ACC112 (cell line): Measurements from ENCODE around the gene MRPS30.
"Not testable (repeated sequence)": the region's sequence is repeated elsewhere in the genome, so short reads cannot be mapped to it uniquely, and the experiment has no call there.

Experiments
- H2AFZ ChIP-seq: fragments of 200-600 bp; sonication (generic); one replicate; pipeline ENCODE4 v1.6.0; 2017; ENCODE audit warnings: antibody characterized with exemption, low read length; ENCODE audit not compliant: unreplicated experiment
- H3K27ac ChIP-seq: fragments of 200-600 bp; sonication (generic); 2 replicates; pipeline ENCODE4 v1.5.1; 2014; ENCODE audit warnings: low read depth, mild to moderate bottlenecking, antibody characterized with exemption, low read length, moderate library complexity
- H3K27me3 ChIP-seq: fragments of 200-600 bp; sonication (generic); 2 replicates; pipeline ENCODE4 v1.6.1; 2014; ENCODE audit warnings: mild to moderate bottlenecking, antibody characterized with exemption, low read length, moderate library complexity, mixed read lengths; ENCODE audit not compliant: insufficient read depth
- H3K36me3 ChIP-seq: fragments of 200-600 bp; sonication (generic); 2 replicates; pipeline ENCODE4 v1.6.1; 2016; ENCODE audit warnings: mild to moderate bottlenecking, antibody characterized with exemption, low read length, moderate library complexity, mixed read lengths; ENCODE audit not compliant: insufficient read depth
- H3K4me1 ChIP-seq: fragments of 200-600 bp; sonication (generic); one replicate; pipeline ENCODE4 v1.6.1; 2016; ENCODE audit warnings: low read length, mixed read lengths; ENCODE audit not compliant: insufficient read depth, unreplicated experiment, control insufficient read depth
- H3K4me3 ChIP-seq: fragments of 200-600 bp; sonication (generic); 2 replicates; pipeline ENCODE4 v1.5.1; 2014; ENCODE audit warnings: mild to moderate bottlenecking, low read depth, low read length
- H3K79me2 ChIP-seq: fragments of 200-600 bp; sonication (generic); one replicate; pipeline ENCODE4 v1.6.0; 2016; ENCODE audit warnings: low read length; ENCODE audit not compliant: control insufficient read depth, unreplicated experiment, insufficient read depth

The MRPS30 gene

GRCh38 chr5:44821164-44821563, 12.4 kb downstream of the MRPS30 start:
- no peaks in the 10 kb centered on the region for H3K4me1 ChIP-seq

GRCh38 chr5:44824662-44825061, 15.9 kb downstream of the MRPS30 start:
- H3K36me3 ChIP-seq = peaks cover 14% of the 10 kb centered on the region
- H3K4me1 ChIP-seq, H3K27ac ChIP-seq, H3K4me3 ChIP-seq, H2AFZ ChIP-seq, H3K79me2 ChIP-seq, H3K27me3 ChIP-seq: not testable (repeated sequence)

More at GRCh38 chr5:44821164-44821563, 12.4 kb downstream of the MRPS30 start:
- Histone ChIP-seq H3K4me3 (no peak overlapping the region), H3K27ac (no peak overlapping the region), H3K79me2 (no peaks in the 10 kb centered on the region), H2AFZ (no peak overlapping the region), H3K27me3 (no peaks in the 10 kb centered on the region), H3K36me3 (peaks cover 22% of the 10 kb centered on the region)

GRCh38 chr5:44827681-44828080, 18.9 kb downstream of the MRPS30 start:
- H3K27me3 ChIP-seq = no peaks in the 10 kb centered on the region

GRCh38 chr5:44828719-44829118, 20.0 kb downstream of the MRPS30 start:
- Histone ChIP-seq H3K36me3 (peaks cover 4% of the 10 kb centered on the region; the same call in 1 of the 2 replicates), H3K4me1 (no peaks in the 10 kb centered on the region), H3K27me3 (no peaks in the 10 kb centered on the region), H2AFZ (no peak overlapping the region), H3K27ac (no peak overlapping the region), H3K79me2 (no peaks in the 10 kb centered on the region), H3K4me3 (no peak overlapping the region)

More at GRCh38 chr5:44827681-44828080, 18.9 kb downstream of the MRPS30 start:
- Histone ChIP-seq H2AFZ (no peak overlapping the region), H3K27ac (no peak overlapping the region), H3K36me3 (peaks cover 7% of the 10 kb centered on the region), H3K79me2 (no peaks in the 10 kb centered on the region), H3K4me1 (no peaks in the 10 kb centered on the region), H3K4me3 (no peak overlapping the region)

- Histone ChIP-seq H3K36me3 (no peaks in the 10 kb centered on the region), H3K4me3 (no peak overlapping the region), H3K27me3 (no peaks in the 10 kb centered on the region), H2AFZ (no peak overlapping the region), H3K27ac (no peak overlapping the region), H3K79me2 (no peaks in the 10 kb centered on the region), H3K4me1 (no peaks in the 10 kb centered on the region)
Measured at GRCh38 chr5:44830951-44831350, 22.2 kb downstream of the MRPS30 start.

- Histone ChIP-seq H3K4me1 (no peaks in the 10 kb centered on the region), H3K27ac (no peak overlapping the region), H3K79me2 (no peaks in the 10 kb centered on the region), H3K4me3 (no peak overlapping the region), H3K36me3 (no peaks in the 10 kb centered on the region), H2AFZ (no peak overlapping the region), H3K27me3 (no peaks in the 10 kb centered on the region)
Measured at GRCh38 chr5:44833249-44833648, 24.5 kb downstream of the MRPS30 start.

GRCh38 chr5:44835693-44836092, 26.9 kb downstream of the MRPS30 start:
- H2AFZ ChIP-seq = no peak overlapping the region
- H3K79me2 ChIP-seq = no peaks in the 10 kb centered on the region

GRCh38 chr5:44839018-44839681, 30.4 kb downstream of the MRPS30 start:
- H3K79me2 ChIP-seq = no peaks in the 10 kb centered on the region
- no peak overlapping the region for H2AFZ ChIP-seq
- H3K27ac ChIP-seq = no peak overlapping the region
- no peak overlapping the region for H3K4me3 ChIP-seq
- H3K36me3 ChIP-seq = no peaks in the 10 kb centered on the region
- H3K27me3 ChIP-seq = no peaks in the 10 kb centered on the region
- H3K4me1 ChIP-seq = no peaks in the 10 kb centered on the region

More at GRCh38 chr5:44835693-44836092, 26.9 kb downstream of the MRPS30 start:
- H3K36me3 ChIP-seq = no peaks in the 10 kb centered on the region
- no peaks in the 10 kb centered on the region for H3K27me3 ChIP-seq
- no peak overlapping the region for H3K27ac ChIP-seq
- H3K4me3 ChIP-seq = no peak overlapping the region
- H3K4me1 ChIP-seq = no peaks in the 10 kb centered on the region

GRCh38 chr5:44842496-44843282, 33.9 kb downstream of the MRPS30 start:
- H3K4me3 ChIP-seq = no peak overlapping the region
- no peaks in the 10 kb centered on the region for H3K27me3 ChIP-seq
- H2AFZ ChIP-seq = no peak overlapping the region
- H3K79me2 ChIP-seq = no peaks in the 10 kb centered on the region
- no peak overlapping the region for H3K27ac ChIP-seq
- no peaks in the 10 kb centered on the region for H3K36me3 ChIP-seq
- H3K4me1 ChIP-seq = no peaks in the 10 kb centered on the region

- no peaks in the 10 kb centered on the region for H3K27me3 ChIP-seq
- H2AFZ ChIP-seq = no peak overlapping the region
- H3K36me3 ChIP-seq = no peaks in the 10 kb centered on the region
- no peak overlapping the region for H3K27ac ChIP-seq
- H3K4me3 ChIP-seq = no peak overlapping the region
- H3K4me1 ChIP-seq = no peaks in the 10 kb centered on the region
- no peaks in the 10 kb centered on the region for H3K79me2 ChIP-seq
Measured at GRCh38 chr5:44844744-44845143, 36.0 kb downstream of the MRPS30 start.

- Histone ChIP-seq H3K4me1 (no peaks in the 10 kb centered on the region), H3K27ac (no peak overlapping the region), H3K36me3 (no peaks in the 10 kb centered on the region), H2AFZ (no peak overlapping the region), H3K79me2 (no peaks in the 10 kb centered on the region), H3K27me3 (no peaks in the 10 kb centered on the region), H3K4me3 (no peak overlapping the region)
Measured at GRCh38 chr5:44845777-44846176, 37.0 kb downstream of the MRPS30 start.
